Measurements from ENCODE around the gene CPN1.

GRCh38 chr10:100104300-100104699 is 22.6 kb upstream of the CPN1 start:
- TF ChIP-seq CTCF (IDR thresholded peaks at IDR 0.05; ENCODE audit: low read depth, low read length) (no peak), EZH2phosphoT487 (IDR thresholded peaks at IDR 0.05; ENCODE audit: low read depth) (no peak)
